GM19043 (cell line): ENCODE data around the gene ZSCAN2.
"Not testable (repeated sequence)": the region's sequence is repeated elsewhere in the genome, so short reads cannot be mapped to it uniquely, and the experiment has no call there.

Experiments
- ATAC-seq: cut with Tn5 transposase; IDR thresholded peaks from one replicate; pipeline ENCODE4 v1.9.1; 2021; ENCODE audit warnings: low read depth; ENCODE audit not compliant: unreplicated experiment

The ZSCAN2 gene

GRCh38 chr15:84633311-84634227 lies 32.8 kb downstream of the ZSCAN2 start:
- ATAC-seq: peak; percentile 39

DNA sequence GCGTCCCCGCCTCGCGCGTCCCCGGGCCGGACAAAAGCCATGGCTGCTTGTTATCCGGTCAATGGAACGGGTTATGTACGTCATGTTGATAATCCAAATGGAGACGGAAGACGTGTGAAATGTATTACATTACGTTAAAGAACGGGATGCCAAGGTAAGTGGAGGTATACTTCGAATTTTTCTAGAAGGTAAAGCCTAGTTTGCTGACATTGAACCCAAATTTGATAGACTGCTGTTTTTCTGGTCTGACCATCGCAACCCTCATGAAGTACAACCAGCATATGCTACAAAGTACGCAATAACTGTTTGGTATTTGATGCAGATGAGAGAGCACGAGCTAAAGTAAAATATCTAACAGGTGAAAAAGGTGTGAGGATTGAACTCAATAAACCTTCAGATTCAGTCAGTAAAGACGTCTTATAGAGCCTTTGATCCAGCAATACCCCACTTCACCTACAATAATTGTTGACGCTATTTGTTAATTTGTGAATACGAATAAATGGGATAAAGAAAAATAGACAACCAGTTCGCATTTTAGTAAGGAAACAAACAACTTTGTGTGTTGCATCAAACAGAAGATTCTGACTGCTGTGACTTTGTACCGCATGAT lies 33.5 kb downstream of the ZSCAN2 start:
- no peak for ATAC-seq

DNA sequence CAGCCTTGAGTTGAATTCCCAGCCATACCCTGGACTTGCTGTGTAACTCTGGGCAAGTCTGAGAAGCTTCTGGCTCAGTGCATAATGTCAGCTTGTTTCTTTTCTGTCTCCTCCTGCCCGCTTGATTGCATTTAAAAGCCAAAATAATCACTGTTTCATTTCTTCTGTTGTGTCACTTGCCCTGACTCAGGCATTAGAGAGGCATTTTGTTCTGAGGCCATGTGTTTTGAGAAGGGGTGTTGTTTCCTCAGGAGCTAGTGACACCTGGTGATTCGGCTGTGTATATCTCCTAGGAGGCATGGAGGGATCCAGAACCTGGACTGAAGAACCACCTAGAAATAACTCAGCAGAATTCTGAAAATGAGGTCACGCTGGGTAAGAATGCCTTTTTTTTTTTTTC lies 37.3 kb downstream of the ZSCAN2 start:
- no peak for ATAC-seq

- ATAC-seq: not testable (repeated sequence)
These were observed 41.1 kb downstream of the ZSCAN2 start for GRCh38 chr15:84641871-84642270.

GRCh38 chr15:84642640-84643039 lies 41.8 kb downstream of the ZSCAN2 start:
- ATAC-seq: not testable (repeated sequence)

- no peak for ATAC-seq
These were observed 43.0 kb downstream of the ZSCAN2 start for GRCh38 chr15:84643838-84644237.

- no peak for ATAC-seq
These were observed 44.7 kb downstream of the ZSCAN2 start for GRCh38 chr15:84645496-84645895.

DNA sequence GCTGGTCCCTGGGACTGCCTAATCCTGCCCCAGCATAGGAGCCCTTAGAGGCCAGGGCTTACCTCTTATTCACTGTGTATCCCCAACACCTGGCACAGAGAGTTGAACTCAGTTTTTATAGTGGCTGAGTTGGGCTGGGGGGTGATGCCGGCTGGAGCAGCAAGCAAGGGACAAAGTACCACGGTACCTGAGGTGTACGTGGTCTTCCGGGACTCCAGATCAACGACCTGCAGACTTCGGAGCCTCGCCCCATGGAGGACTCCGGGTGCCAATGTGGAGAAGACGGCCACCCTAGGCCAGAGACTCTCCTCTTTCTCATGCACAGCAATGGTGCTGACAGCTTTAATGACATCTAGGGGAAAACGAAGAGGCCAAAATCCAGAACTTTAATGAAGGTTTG lies 45.2 kb downstream of the ZSCAN2 start:
- no peak for ATAC-seq

- ATAC-seq: no peak
These were observed 46.9 kb downstream of the ZSCAN2 start for GRCh38 chr15:84647726-84648125.

GRCh38 chr15:84648539-84648938 lies 47.7 kb downstream of the ZSCAN2 start:
- no peak for ATAC-seq

- no peak for ATAC-seq
These were observed 48.9 kb downstream of the ZSCAN2 start for GRCh38 chr15:84649706-84650105.

- ATAC-seq: no peak
These were observed 52.7 kb downstream of the ZSCAN2 start for GRCh38 chr15:84653584-84653909.

- peak; percentile 82 for ATAC-seq
These were observed 53.3 kb downstream of the ZSCAN2 start, which contains the start of gene WDR73 for GRCh38 chr15:84653910-84654688. Gene WDR73, minus strand, starts transcription at chr15:84654283. Its CDS starts 9 bp downstream, at chr15:84654274.

DNA sequence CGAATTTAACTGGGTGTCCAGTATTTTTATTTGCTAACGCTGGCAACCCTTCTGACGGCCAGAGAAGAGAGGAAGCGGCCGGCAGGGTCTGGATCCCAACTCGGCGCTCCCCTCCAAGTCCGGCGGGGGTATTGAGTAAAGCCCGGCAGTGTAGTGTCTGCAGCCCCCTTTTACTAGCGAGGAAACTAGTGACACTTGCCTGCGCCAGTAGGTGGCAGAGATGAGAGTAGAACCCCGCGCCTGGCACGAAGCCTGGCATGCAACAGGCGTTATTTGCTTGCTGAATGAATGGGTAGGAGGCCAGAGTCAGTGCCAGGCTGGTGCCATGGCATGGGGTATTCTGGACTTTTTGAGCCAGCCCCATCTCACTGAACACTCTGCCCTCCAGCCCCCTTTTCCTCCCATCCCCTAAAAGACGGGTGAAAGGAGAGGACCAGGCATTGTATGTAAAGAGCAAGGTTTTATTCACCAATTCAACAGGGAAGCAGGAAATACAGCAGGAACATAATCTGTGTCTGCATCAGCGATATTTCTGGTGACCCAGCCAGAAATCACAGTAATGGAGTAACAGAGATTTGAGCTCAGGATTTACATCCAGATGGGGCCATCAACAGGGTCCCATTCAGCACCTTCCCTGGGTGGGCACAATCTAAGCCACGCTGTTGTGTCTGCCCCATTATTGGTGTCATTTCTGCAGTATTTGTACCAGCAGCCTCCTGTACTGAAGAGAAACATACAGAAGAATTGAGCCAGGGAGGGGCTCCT lies 54.1 kb downstream of the ZSCAN2 start:
- ATAC-seq: no peak

GRCh38 chr15:84656972-84657371 lies 56.2 kb downstream of the ZSCAN2 start:
- ATAC-seq: no peak

DNA sequence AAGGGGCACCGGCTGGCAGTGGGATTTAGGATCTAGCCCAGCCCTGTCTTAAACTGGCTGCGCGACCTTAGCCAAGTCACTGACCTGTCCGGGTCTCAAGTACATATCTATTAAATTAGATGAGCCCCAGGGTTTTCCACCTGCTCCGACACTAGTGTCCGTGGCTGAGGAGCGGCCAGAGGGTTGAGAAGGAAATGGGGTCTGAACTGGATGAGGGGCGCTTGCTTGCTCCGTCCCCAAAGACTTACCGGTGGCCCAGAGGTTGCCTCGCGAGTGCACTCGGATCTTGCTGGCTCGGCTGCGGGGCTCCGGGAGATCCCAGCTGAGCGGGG lies 56.9 kb downstream of the ZSCAN2 start:
- no peak for ATAC-seq

GRCh38 chr15:84658080-84658787 lies 57.4 kb downstream of the ZSCAN2 start, which contains the start of gene NMB:
Gene NMB, minus strand, starts transcription at chr15:84658199. Its CDS starts 47 bp downstream, at chr15:84658152.
- peak; percentile 58 for ATAC-seq

- ATAC-seq: no peak
These were observed 58.1 kb downstream of the ZSCAN2 start for GRCh38 chr15:84658788-84659411.
